OCI-LY7 (cell line): ENCODE data around the gene NCF4. TPM values are rescaled to one million over a fixed set of nuclear protein-coding genes. Genes with fewer than 3 reads are reported as not detected.

Experiments used
- BruUV-seq: library from RNA; stranded (reverse); fragments of 400-500 nt; replicated peaks from 2 replicates; lab custom pipeline; 2021; lab: Mats Ljungman, UMichigan
- CTCF ChIA-PET: fragments of 300-600 bp; sonication (Branson Sonifier 250); formaldehyde crosslinking; loops from one replicate; lab custom pipeline; 2022; ENCODE audit warnings: antibody characterized with exemption; ENCODE audit not compliant: unreplicated experiment; lab: Charles Lee
- POLR2A ChIA-PET: fragments of 300-600 bp; sonication (Branson Sonifier 250); formaldehyde crosslinking; loops from one replicate; lab custom pipeline; 2022; ENCODE audit warnings: antibody characterized with exemption; lab: Charles Lee
- DNase-seq: peaks from one replicate; pipeline ENCODE4 v3.0.0-alpha.2; 2015; ENCODE audit warnings: low spot score
- H2AFZ ChIP-seq: fragments of 200-600 bp; sonication (generic), shearing (Covaris generic); 2 replicates; pipeline ENCODE4 v1.6.1; 2014; ENCODE audit warnings: mild to moderate bottlenecking, antibody characterized with exemption, low read length, moderate library complexity
- H3K27ac ChIP-seq: fragments of 200-600 bp; sonication (generic); 2 replicates; pipeline ENCODE4 v1.5.1; 2014; ENCODE audit warnings: mixed run types, low read depth, mild to moderate bottlenecking, moderate library complexity, low read length, inconsistent platforms; ENCODE audit not compliant: poor library complexity, severe bottlenecking
- H3K36me3 ChIP-seq: fragments of 200-600 bp; sonication (generic); 2 replicates; pipeline ENCODE4 v1.6.1; 2014; ENCODE audit warnings: mild to moderate bottlenecking, antibody characterized with exemption, low read length, moderate library complexity, mixed read lengths; ENCODE audit not compliant: insufficient read depth
- H3K4me1 ChIP-seq: fragments of 200-600 bp; sonication (generic); 2 replicates; pipeline ENCODE4 v1.5.1; 2014; ENCODE audit warnings: mild to moderate bottlenecking, low read length; ENCODE audit not compliant: insufficient read depth, poor library complexity, severe bottlenecking
- H3K4me2 ChIP-seq: fragments of 200-600 bp; sonication (generic); 2 replicates; pipeline ENCODE4 v1.6.1; 2014; ENCODE audit warnings: mild to moderate bottlenecking, low read length
- H3K4me3 ChIP-seq: fragments of 200-600 bp; sonication (generic); 2 replicates; pipeline ENCODE4 v1.5.1; 2014; ENCODE audit warnings: mild to moderate bottlenecking, low read depth, low read length; ENCODE audit not compliant: poor library complexity, severe bottlenecking
- H3K79me2 ChIP-seq: fragments of 200-600 bp; sonication (generic); 2 replicates; pipeline ENCODE4 v1.6.1; 2016; ENCODE audit warnings: low read depth, mild to moderate bottlenecking, low read length, moderate library complexity, mixed read lengths; ENCODE audit not compliant: insufficient read depth
- H3K9me2 ChIP-seq: fragments of 200-600 bp; sonication (generic); 2 replicates; pipeline ENCODE4 v1.6.1; 2016; ENCODE audit warnings: mild to moderate bottlenecking, low read length, mixed read lengths; ENCODE audit not compliant: insufficient read depth
- H3K9me3 ChIP-seq: fragments of 200-600 bp; sonication (generic); 2 replicates; pipeline ENCODE4 v1.6.1; 2014; ENCODE audit warnings: mild to moderate bottlenecking, mixed run types, low read length, mixed read lengths
- H4K20me1 ChIP-seq: fragments of 200-600 bp; sonication (generic); 2 replicates; pipeline ENCODE4 v1.6.1; 2014; ENCODE audit warnings: mild to moderate bottlenecking, antibody characterized with exemption, low read length, moderate library complexity, mixed read lengths; ENCODE audit not compliant: insufficient read depth
- EZH2phosphoT487 ChIP-seq: fragments of 200-600 bp; sonication (generic); IDR thresholded peaks from 2 replicates; pipeline ENCODE4 v1.6.1; 2018; ENCODE audit warnings: low read depth, borderline replicate concordance, mild to moderate bottlenecking, mixed run types, antibody characterized with exemption, low read length, moderate library complexity, mixed read lengths
- intact Hi-C: fragments of 100-400 bp; cut with micrococcal nuclease; formaldehyde crosslinking; loops from one replicate; pipeline ENCODE4 v1.10.0; 2022; ENCODE audit not compliant: unreplicated experiment
- total RNA-seq, 2 experiments: library from RNA; depleted of rRNA in 1 of 2; stranded (reverse); fragments of >200 nt in 1 of 2; shearing (Covaris generic) in 1 of 2; gene quantifications; 2 replicates each; pipeline ENCODE4 v1.2.3, GENCODE V29; 2014 to 2022
- TF ChIP-seq, protein P1 (sequence below): fragments of 200-600 bp; sonication (generic); conservative IDR thresholded peaks from 2 replicates; pipeline ENCODE4 v1.5.1; 2014; ENCODE audit warnings: mild to moderate bottlenecking, antibody characterized with exemption, low read length, moderate library complexity, mixed read lengths

Gene NCF4
- total RNA-seq, 2 experiments from 2014 or later: 63.6 to 121 TPM

- peaks cover 51% of the 10 kb centered on the region for H3K36me3 ChIP-seq
- no peaks in the 10 kb centered on the region for H4K20me1 ChIP-seq
- H2AFZ ChIP-seq: no peak overlapping the region
- no peaks in the 10 kb centered on the region for H3K4me1 ChIP-seq
- no TSS peak for BruUV-seq
- H3K9me3 ChIP-seq: no peaks in the 10 kb centered on the region
- no peak overlapping the region for H3K4me3 ChIP-seq
- no peak overlapping the region for H3K27ac ChIP-seq
- no peak for DNase-seq
- ChIA-PET CTCF (no interaction called here), POLR2A (no interaction called here)
- TF ChIP-seq, protein P1, sequence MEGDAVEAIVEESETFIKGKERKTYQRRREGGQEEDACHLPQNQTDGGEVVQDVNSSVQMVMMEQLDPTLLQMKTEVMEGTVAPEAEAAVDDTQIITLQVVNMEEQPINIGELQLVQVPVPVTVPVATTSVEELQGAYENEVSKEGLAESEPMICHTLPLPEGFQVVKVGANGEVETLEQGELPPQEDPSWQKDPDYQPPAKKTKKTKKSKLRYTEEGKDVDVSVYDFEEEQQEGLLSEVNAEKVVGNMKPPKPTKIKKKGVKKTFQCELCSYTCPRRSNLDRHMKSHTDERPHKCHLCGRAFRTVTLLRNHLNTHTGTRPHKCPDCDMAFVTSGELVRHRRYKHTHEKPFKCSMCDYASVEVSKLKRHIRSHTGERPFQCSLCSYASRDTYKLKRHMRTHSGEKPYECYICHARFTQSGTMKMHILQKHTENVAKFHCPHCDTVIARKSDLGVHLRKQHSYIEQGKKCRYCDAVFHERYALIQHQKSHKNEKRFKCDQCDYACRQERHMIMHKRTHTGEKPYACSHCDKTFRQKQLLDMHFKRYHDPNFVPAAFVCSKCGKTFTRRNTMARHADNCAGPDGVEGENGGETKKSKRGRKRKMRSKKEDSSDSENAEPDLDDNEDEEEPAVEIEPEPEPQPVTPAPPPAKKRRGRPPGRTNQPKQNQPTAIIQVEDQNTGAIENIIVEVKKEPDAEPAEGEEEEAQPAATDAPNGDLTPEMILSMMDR: no peak
- TF ChIP-seq EZH2phosphoT487: no peak
- no peaks in the 10 kb centered on the region for H3K9me2 ChIP-seq
- H3K4me2 ChIP-seq: no peak overlapping the region
- no peaks in the 10 kb centered on the region for H3K79me2 ChIP-seq
- intact Hi-C loops: no loop called here
These were observed 14.9 kb downstream of the NCF4 start for GRCh38 chr22:36875741-36876140.

DNA sequence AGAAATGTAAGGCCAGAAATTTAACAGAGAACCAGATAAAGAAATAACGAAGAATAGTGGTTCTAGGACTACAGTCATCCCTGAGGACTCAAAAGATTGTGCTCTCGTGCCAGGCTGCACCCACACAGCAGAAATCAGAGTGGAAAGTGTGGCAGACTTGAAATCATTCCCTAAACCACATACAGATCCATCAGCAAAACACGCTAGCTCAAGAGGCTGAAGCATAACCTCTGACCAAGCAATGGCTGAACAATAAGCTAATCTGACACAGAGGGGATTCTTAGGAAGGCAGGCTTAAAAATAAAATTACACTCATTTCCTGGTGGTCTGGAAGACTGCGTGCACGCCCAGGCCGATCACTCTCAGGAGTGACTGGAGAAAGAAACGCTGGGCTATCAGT is 19.0 kb downstream of the NCF4 start:
- no peak overlapping the region for H3K4me2 ChIP-seq
- POLR2A ChIA-PET: interaction anchor here (0.6 kb wide), 1 partner anchor 115 kb away, joined by 5 read pairs; no protein-coding TSS in a partner anchor
- no peaks in the 10 kb centered on the region for H3K4me1 ChIP-seq
- H2AFZ ChIP-seq: no peak overlapping the region
- CTCF ChIA-PET: no interaction called here
- no peaks in the 10 kb centered on the region for H3K79me2 ChIP-seq
- H3K27ac ChIP-seq: no peak overlapping the region
- intact Hi-C loops: no loop called here
- no peaks in the 10 kb centered on the region for H4K20me1 ChIP-seq
- peaks cover 15% of the 10 kb centered on the region for H3K9me3 ChIP-seq
- DNase-seq: no peak
- no peak for TF ChIP-seq EZH2phosphoT487
- TF ChIP-seq, protein P1: no peak
- H3K9me2 ChIP-seq: no peaks in the 10 kb centered on the region
- no TSS peak for BruUV-seq
- H3K36me3 ChIP-seq: peaks cover 21% of the 10 kb centered on the region
- H3K4me3 ChIP-seq: no peak overlapping the region

DNA sequence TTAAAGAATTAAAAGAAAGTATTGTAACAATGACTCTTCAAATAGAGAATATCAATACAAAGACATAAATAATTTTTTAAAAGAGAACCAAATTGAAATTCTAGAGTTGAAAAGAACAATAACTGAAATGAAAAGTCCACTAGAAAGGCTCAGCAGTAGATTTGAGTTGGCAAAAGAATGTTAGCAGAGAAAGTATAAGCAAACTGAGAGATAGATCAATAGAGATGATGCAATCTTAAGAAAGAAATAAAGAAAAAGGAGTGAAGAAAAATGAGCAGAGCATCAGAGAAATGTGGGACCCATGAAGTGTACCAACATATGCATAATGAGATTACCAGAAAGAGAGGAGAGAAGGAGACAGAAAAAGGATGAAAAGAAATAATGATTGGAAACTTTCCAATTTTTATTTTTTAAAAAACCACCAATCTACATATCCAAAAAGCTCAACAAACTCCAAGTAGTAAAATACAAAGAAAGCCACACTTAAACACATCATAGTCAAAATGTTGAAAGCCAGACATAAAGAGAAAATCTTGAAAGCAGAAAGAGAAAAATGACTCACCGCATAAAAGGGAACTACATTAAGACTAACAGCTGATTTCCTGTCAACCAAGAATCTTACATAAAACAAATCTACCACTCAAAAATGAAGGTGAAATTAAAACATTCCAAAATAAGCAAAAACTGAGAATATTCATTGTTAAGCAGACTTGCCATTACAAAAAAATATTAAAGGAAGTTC is 20.9 kb downstream of the NCF4 start:
- Histone ChIP-seq H3K9me3 (peaks cover 15% of the 10 kb centered on the region), H3K79me2 (no peaks in the 10 kb centered on the region), H4K20me1 (no peaks in the 10 kb centered on the region), H3K9me2 (no peaks in the 10 kb centered on the region), H2AFZ (no peak overlapping the region), H3K4me3 (no peak overlapping the region), H3K27ac (no peak overlapping the region), H3K36me3 (peaks cover 7% of the 10 kb centered on the region), H3K4me2 (no peak overlapping the region), H3K4me1 (no peaks in the 10 kb centered on the region)
- DNase-seq: no peak
- intact Hi-C loops: no loop called here
- no peak for TF ChIP-seq EZH2phosphoT487
- TF ChIP-seq, protein P1: 0 out of 2 replicates have a peak, but pooled peaks have one; percentile 13
- BruUV-seq: no TSS peak
- ChIA-PET POLR2A (no interaction called here), CTCF (no interaction called here)
